GM12891 (cell line): ENCODE measurements around the gene SERP2.

Experiments
- PAX5 ChIP-seq: IDR thresholded peaks from 2 replicates; pipeline ENCODE4 v1.6.1; 2011; ENCODE audit warnings: low read length, moderate library complexity, mild to moderate bottlenecking; ENCODE audit not compliant: insufficient read depth, severe bottlenecking
- POLR2A ChIP-seq: IDR thresholded peaks from 2 replicates; pipeline ENCODE4 v1.6.1; 2011; ENCODE audit warnings: low read depth, low read length, control low read depth
- POLR2AphosphoS5 ChIP-seq: IDR thresholded peaks from 2 replicates; pipeline ENCODE4 v1.6.1; 2011; ENCODE audit warnings: low read depth, low read length, control low read depth
- TAF1 ChIP-seq: IDR thresholded peaks from 2 replicates; pipeline ENCODE4 v1.6.1; 2011; ENCODE audit warnings: low read depth, low read length, control low read depth

GRCh38 chr13:44342741-44343140, 30.9 kb upstream of the SERP2 start:
- TF ChIP-seq POLR2AphosphoS5 (no peak), POLR2A (no peak), TAF1 (no peak), PAX5 (no peak)
